Calu3 (cell line): ENCODE data around the gene MISP. TPM values are rescaled to one million over a fixed set of nuclear protein-coding genes. Genes with fewer than 3 reads are reported as not detected.
A peak's percentile ranks its signal among the peaks of the same experiment; 100 is the strongest.
"Not testable (repeated sequence)": the region's sequence is repeated elsewhere in the genome, so short reads cannot be mapped to it uniquely, and the experiment has no call there.

Source experiments
- Bru-seq: library from RNA; stranded (reverse); fragments of 400-500 nt; gene quantifications from one replicate; lab custom pipeline; 2021; lab: Mats Ljungman, UMichigan
- BruChase-seq, 2 experiments: library from RNA; stranded (reverse); fragments of 400-500 nt; gene quantifications; one replicate each; lab custom pipeline; 2021; lab: Mats Ljungman, UMichigan
- BruUV-seq: library from RNA; stranded (reverse); fragments of 400-500 nt; replicated peaks from 2 replicates; lab custom pipeline; 2021; lab: Mats Ljungman, UMichigan
- CTCF ChIA-PET: fragments of 300-600 bp; sonication (Branson Sonifier 250); formaldehyde crosslinking; loops from one replicate; lab custom pipeline; 2022; ENCODE audit warnings: antibody characterized with exemption; lab: Charles Lee
- DNase-seq: peaks from one replicate; pipeline ENCODE4 v3.0.0; 2022
- H3K27ac Mint-ChIP-seq: one replicate; pipeline ENCODE4 v1.8.0; 2022; ENCODE audit warnings: mixed read lengths; ENCODE audit not compliant: unreplicated experiment
- H3K27me3 Mint-ChIP-seq: one replicate; pipeline ENCODE4 v1.8.0; 2022; ENCODE audit warnings: mixed read lengths; ENCODE audit not compliant: unreplicated experiment
- H3K36me3 Mint-ChIP-seq: one replicate; pipeline ENCODE4 v1.8.0; 2022; ENCODE audit warnings: mild to moderate bottlenecking, moderate library complexity, mixed read lengths; ENCODE audit not compliant: insufficient read depth, unreplicated experiment
- H3K4me1 Mint-ChIP-seq: one replicate; pipeline ENCODE4 v1.8.0; 2022; ENCODE audit warnings: mild to moderate bottlenecking, low read depth, mixed read lengths; ENCODE audit not compliant: unreplicated experiment
- H3K4me3 Mint-ChIP-seq: one replicate; pipeline ENCODE4 v1.8.0; 2022; ENCODE audit warnings: mild to moderate bottlenecking, low read depth, moderate library complexity, mixed read lengths; ENCODE audit not compliant: unreplicated experiment
- H3K9me3 Mint-ChIP-seq: one replicate; pipeline ENCODE4 v1.8.0; 2022; ENCODE audit warnings: low read depth, mixed read lengths; ENCODE audit not compliant: unreplicated experiment
- CTCF ChIP-seq: fragments of 200-600 bp; IDR thresholded peaks from one replicate; pipeline ENCODE4 v1.8.0; 2022; ENCODE audit warnings: antibody characterized with exemption; ENCODE audit not compliant: unreplicated experiment
- intact Hi-C: fragments of 100-400 bp; cut with micrococcal nuclease; formaldehyde crosslinking; loops from one replicate; pipeline ENCODE4 v1.10.0; 2022; ENCODE audit not compliant: unreplicated experiment
- long read RNA-seq: library from polyadenylated mRNA; stranded (forward); transcript quantifications from one replicate; pipeline ENCODE4 v2.0.0, GENCODE V29; 2022
- total RNA-seq: library from RNA; stranded (reverse); gene quantifications from 2 replicates; pipeline ENCODE4 v1.2.3, GENCODE V29; 2022

The MISP gene
- 73.9 and 90.5 TPM in 2 replicates for total RNA-seq
- Bru-seq, nascent RNA, result percentile 69 among the genes with signal in this experiment
- percentile 80 among the genes with signal in this experiment for BruChase-seq, experiment 1, labeled RNA remaining after a 6-hour chase
- percentile 87 among the genes with signal in this experiment for BruChase-seq, experiment 2, labeled RNA remaining after a 2-hour chase
- long read RNA-seq, transcript MISP-201 (5 exons, 2,871 nt), result major isoform, 171 of 240 reads
- long read RNA-seq, partial matches to known transcripts, result 38 of 240 reads
- long read RNA-seq, other reads (novel, unspliced or antisense), result 31 of 240 reads

- Mint-ChIP-seq H3K27ac (peak within 1 kb of the TSS; percentile 47), H3K27me3 (no peaks in the 10 kb centered on the region), H3K9me3 (no peaks in the 10 kb centered on the region), H3K4me3 (peak within 1 kb of the TSS; percentile 78), H3K36me3 (peaks cover 50% of the 10 kb centered on the region), H3K4me1 (no peaks in the 10 kb centered on the region)
- no peak for TF ChIP-seq CTCF
- intact Hi-C loops, result no loop called here
- DNase-seq, result peak; percentile 94
- no TSS peak for BruUV-seq
- CTCF ChIA-PET, result interaction anchor here (0.5 to 1.1 kb wide), 2 partner anchors 9 to 165 kb away, joined by 4 read pairs; no protein-coding TSS in a partner anchor
These were observed at the start of gene MISP for GRCh38 chr19:750640-751423. TSS of gene MISP (plus strand) at chr19:751112. CDS start at chr19:756947, 5,835 bp downstream.

- BruUV-seq, H3K9me3 Mint-ChIP-seq, H3K4me3 Mint-ChIP-seq, CTCF ChIA-PET, DNase-seq, intact Hi-C loops, H3K27ac Mint-ChIP-seq, H3K36me3 Mint-ChIP-seq, H3K4me1 Mint-ChIP-seq: not testable (repeated sequence)
- H3K27me3 Mint-ChIP-seq, result peaks cover 26% of the 10 kb centered on the region
These were observed 48.1 kb upstream of the MISP start for GRCh38 chr19:702847-703246.

- CTCF ChIA-PET, result no interaction called here
- Mint-ChIP-seq H3K4me1 (no peaks in the 10 kb centered on the region), H3K9me3 (no peaks in the 10 kb centered on the region), H3K27ac (no peak overlapping the region), H3K4me3 (no peak overlapping the region), H3K36me3 (peaks cover 5% of the 10 kb centered on the region), H3K27me3 (peaks cover 31% of the 10 kb centered on the region)
- TF ChIP-seq CTCF, result no peak
- intact Hi-C loops, result no loop called here
- no TSS peak for BruUV-seq
- no peak for DNase-seq
These were observed 47.6 kb upstream of the MISP start for GRCh38 chr19:703329-703650.

- peak; percentile 36 for DNase-seq
- intact Hi-C loops, result no loop called here
- peaks cover 32% of the 10 kb centered on the region for H3K27me3 Mint-ChIP-seq
- no TSS peak for BruUV-seq
- H3K9me3 Mint-ChIP-seq, result no peaks in the 10 kb centered on the region
- H3K4me1 Mint-ChIP-seq, result no peaks in the 10 kb centered on the region
- H3K4me3 Mint-ChIP-seq, result no peak overlapping the region
- H3K27ac Mint-ChIP-seq, result no peak overlapping the region
- H3K36me3 Mint-ChIP-seq, result peaks cover 5% of the 10 kb centered on the region
- TF ChIP-seq CTCF, result no peak
- CTCF ChIA-PET, result no interaction called here
These were observed 47.1 kb upstream of the MISP start for GRCh38 chr19:703651-704446.
